ENCODE data around the gene UTP15. TPM values are rescaled to one million over a fixed set of nuclear protein-coding genes. Genes with fewer than 3 reads are reported as not detected.

UTP15 gene, protein sequence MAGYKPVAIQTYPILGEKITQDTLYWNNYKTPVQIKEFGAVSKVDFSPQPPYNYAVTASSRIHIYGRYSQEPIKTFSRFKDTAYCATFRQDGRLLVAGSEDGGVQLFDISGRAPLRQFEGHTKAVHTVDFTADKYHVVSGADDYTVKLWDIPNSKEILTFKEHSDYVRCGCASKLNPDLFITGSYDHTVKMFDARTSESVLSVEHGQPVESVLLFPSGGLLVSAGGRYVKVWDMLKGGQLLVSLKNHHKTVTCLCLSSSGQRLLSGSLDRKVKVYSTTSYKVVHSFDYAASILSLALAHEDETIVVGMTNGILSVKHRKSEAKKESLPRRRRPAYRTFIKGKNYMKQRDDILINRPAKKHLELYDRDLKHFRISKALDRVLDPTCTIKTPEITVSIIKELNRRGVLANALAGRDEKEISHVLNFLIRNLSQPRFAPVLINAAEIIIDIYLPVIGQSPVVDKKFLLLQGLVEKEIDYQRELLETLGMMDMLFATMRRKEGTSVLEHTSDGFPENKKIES
- total RNA-seq (2022; extraction: Qiagen RNA extraction) = 20.7 to 23.6 TPM (median 21.6 TPM) in 5 replicates

DNA sequence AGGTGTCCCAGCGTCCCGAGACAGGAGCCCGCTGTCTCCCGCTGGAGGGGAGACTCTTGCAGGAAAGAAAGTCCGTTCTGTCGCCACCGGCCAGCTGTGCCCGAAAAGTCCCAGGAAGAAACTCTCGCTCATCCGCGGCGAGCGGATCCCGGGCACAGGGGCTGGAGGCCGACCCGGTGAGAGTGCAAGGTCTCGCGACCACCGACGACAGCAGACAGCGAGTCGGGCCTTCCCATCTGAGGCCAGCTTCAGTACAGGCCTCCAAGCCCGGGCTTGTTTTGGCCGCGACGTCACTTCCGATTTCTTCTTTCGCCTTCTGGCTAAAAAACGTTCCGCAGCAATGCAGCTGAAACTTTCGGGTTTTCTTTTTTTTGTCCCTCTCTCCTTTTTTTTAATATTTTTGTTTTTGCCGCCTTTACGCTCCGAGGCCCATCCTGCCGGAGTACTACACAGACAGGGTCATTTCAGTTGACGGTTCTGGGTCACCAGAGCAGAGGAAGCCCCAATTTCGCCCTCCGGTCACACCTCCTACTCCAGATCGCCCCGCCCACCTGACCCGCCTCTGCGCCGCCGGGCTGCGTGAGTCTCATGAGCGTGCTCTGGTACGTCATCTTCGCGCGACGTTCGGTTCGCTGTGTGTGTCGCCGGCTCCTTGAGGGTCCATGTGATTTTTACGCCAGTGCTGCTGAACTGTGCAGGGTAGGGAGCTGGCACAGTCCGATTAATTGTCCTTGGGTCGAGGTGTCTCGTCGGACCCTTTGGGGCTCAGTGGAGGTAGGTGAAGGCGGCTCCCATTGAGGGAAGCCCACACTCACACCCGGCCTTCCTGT is at the start of gene UTP15, which contains the start of gene ANKRA2:
TSS of gene UTP15 (plus strand) at position 605 of the 830 bp plus-strand sequence. CDS start 1,602 bp downstream, outside the sequence.
TSS of gene ANKRA2 (minus strand) at position 501 of the 830 bp plus-strand sequence. CDS start 2,758 bp downstream, outside the sequence.

DNA sequence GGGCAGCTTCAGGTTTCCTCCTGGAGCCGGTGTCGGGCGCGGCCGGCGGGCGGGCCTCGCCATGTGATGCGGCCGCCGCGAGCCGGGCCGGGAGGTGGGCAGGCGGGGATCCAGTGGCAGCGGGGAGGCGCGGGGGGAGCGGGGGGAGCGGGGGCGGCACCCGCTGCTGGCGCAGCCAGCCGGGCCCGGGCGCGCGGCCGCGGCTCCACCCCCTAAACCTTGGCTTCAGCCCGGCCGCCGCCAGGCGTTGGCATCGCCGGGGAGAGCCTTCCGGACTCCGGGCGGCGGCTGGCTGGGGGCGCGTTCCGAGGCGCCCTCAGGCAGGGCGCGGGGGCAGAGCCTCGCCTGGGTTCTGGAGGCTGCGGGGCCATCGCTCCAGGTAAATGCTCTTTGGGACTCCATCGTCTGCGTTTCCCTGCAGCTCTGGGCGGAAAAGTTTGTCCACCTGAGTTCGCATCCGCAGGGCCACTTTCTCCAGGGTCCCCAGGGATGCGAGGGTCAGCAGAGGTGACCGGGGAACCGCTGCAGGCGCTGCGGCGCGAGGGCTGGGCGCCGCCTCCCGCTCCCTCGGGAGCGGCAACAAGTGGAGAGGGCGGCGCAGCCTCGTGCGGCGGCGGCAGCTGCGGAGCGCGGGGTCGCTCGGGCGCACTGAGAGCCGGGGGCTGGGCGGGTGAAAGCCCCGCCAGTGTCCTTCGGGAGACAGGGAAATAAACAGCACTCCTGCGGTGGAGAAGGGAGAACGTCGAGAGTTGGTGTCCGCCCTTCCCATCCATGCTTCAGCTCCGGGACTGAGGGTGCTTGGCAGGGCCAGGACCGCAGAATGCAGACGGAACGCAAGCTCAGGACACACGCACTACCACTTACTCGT is 60.6 kb downstream of the UTP15 start, which contains the start of gene ARHGEF28:
TSS of gene ARHGEF28 (plus strand) at position 253 of the 868 bp plus-strand sequence. CDS start 58,656 bp downstream, outside the sequence.

Other genes starting within 250 kb of the UTP15 start
- 14.5 to 16.5 TPM (median 15.8 TPM) in 5 replicates for gene FOXD1, start 117.0 kb upstream of the UTP15 start, total RNA-seq (2022; extraction: Qiagen RNA extraction)
- gene BTF3, start 67.3 kb upstream of the UTP15 start, total RNA-seq (2022; extraction: Qiagen RNA extraction) = 1,070 to 1,281 TPM (median 1,146 TPM) in 5 replicates
- 9.1 to 12.8 TPM (median 10.8 TPM) in 5 replicates for gene ANKRA2, start 104 bp upstream of the UTP15 start, total RNA-seq (2022; extraction: Qiagen RNA extraction)
- gene ARHGEF28, start 60.5 kb downstream of the UTP15 start, total RNA-seq (2022; extraction: Qiagen RNA extraction) = 9.5 to 12.9 TPM (median 11.0 TPM) in 5 replicates